Natural killer cell (primary cell): ENCODE data around the gene CREB5. TPM values are rescaled to one million over a fixed set of nuclear protein-coding genes. Genes with fewer than 3 reads are reported as not detected.

Experiments used
- ATAC-seq, 3 donors: fragments of 150-1000 bp in 2 of 3; fragments of 200-7000 bp in 1 of 3; cut with Tn5 transposase; 1 replicate in 1 of 3; 2 replicates in 2 of 3; pipeline ENCODE4 v1.10.0; 2021; ENCODE audit warnings: mild to moderate bottlenecking in 2 of 3, moderate library complexity in 2 of 3
- DNase-seq, 2 donors: peaks; one replicate each; pipeline versions ENCODE4 v3.0.0 to v3.0.0-alpha.2; 2013 to 2021; ENCODE audit warnings: mixed read lengths in 1 of 2
- H3K27ac ChIP-seq: one replicate; pipeline ENCODE4 v1.5.1; 2013; ENCODE audit warnings: mild to moderate bottlenecking, low read length
- H3K27me3 ChIP-seq: one replicate; pipeline ENCODE4 v1.6.1; 2013; ENCODE audit warnings: low read length; ENCODE audit not compliant: control insufficient read depth, insufficient read depth
- H3K36me3 ChIP-seq: one replicate; pipeline ENCODE4 v1.6.1; 2013; ENCODE audit warnings: low read length; ENCODE audit not compliant: control insufficient read depth, insufficient read depth
- H3K4me1 ChIP-seq: one replicate; pipeline ENCODE4 v1.6.1; 2013; ENCODE audit warnings: low read length; ENCODE audit not compliant: control insufficient read depth, insufficient read depth
- H3K4me3 ChIP-seq: one replicate; pipeline ENCODE4 v1.5.1; 2013; ENCODE audit warnings: low read length
- H3K9me3 ChIP-seq: one replicate; pipeline ENCODE4 v1.6.1; 2013; ENCODE audit warnings: low read length; ENCODE audit not compliant: control insufficient read depth, insufficient read depth
- H3K27ac Mint-ChIP-seq, 2 donors: one replicate each; pipeline ENCODE4 v1.8.0; 2022; ENCODE audit warnings: mild to moderate bottlenecking in 2 of 2, mixed read lengths in 2 of 2, moderate library complexity in 1 of 2
- H3K27me3 Mint-ChIP-seq, 2 donors: one replicate each; pipeline ENCODE4 v1.8.0; 2022; ENCODE audit warnings: low read depth in 2 of 2, mixed read lengths in 2 of 2
- H3K36me3 Mint-ChIP-seq: one replicate; pipeline ENCODE4 v1.8.0; 2022; ENCODE audit warnings: mixed read lengths
- H3K4me1 Mint-ChIP-seq, 2 donors: one replicate each; pipeline ENCODE4 v1.8.0; 2022; ENCODE audit warnings: mixed read lengths in 2 of 2
- H3K4me3 Mint-ChIP-seq: one replicate; pipeline ENCODE4 v1.8.0; 2022; ENCODE audit warnings: mild to moderate bottlenecking, moderate library complexity, mixed read lengths
- H3K9me3 Mint-ChIP-seq, 2 donors: one replicate each; pipeline ENCODE4 v1.8.0; 2022; ENCODE audit warnings: mixed read lengths in 2 of 2
- WGBS: methylation state at CpG from one replicate; pipeline ENCODE4 v1.1.7; 2013; ENCODE audit warnings: missing lambda C conversion rate; ENCODE audit not compliant: insufficient coverage; 5-methylcytosine and 5-hydroxymethylcytosine counted together
- intact Hi-C: fragments of 100-400 bp; cut with micrococcal nuclease; formaldehyde crosslinking; loops from one replicate; pipeline ENCODE4 v1.14.2; 2022
- total RNA-seq, 4 donors: library from RNA; stranded (reverse); fragments of 120-200 nt in 1 of 4; gene quantifications; one replicate each; pipeline versions ENCODE4 v1.2.3 to v1.2.4, GENCODE V29; 2013 to 2022
- TF ChIP-seq, protein P1 (sequence below): fragments of 200-600 bp; IDR thresholded peaks from one replicate; pipeline ENCODE4 v1.8.0; 2022; ENCODE audit warnings: antibody characterized with exemption

Gene CREB5
- total RNA-seq, 3 donors from 2014 or later (not counting 1 experiment from before 2014, with no cell fraction given) = 0.52 to 7.0 (median 0.89) TPM

DNA sequence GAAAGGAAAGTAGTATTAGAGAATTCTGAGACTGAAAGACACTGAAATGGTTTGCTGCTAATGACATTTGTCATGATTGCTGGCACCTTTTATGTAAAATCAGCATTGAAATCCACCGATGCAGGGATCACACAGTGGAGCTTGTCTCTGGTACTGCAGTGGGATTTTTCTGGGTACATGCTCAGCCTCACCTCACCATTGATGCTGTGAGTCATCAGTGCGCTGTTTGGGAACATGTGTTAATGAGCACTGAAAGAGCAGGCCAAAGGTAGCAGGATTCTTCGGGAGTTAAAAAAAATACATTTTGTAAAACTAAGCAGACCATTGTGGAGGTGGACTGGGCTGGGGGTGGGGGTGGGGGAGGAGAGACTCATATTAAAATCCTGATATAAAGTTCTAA lies 174.9 kb downstream of the CREB5 start:
- no peaks in the 10 kb centered on the region for H3K27me3 ChIP-seq
- no peaks in the 10 kb centered on the region for H3K36me3 ChIP-seq
- ATAC-seq (no peak), DNase-seq (no peak)
- no peaks in the 10 kb centered on the region for H3K9me3 ChIP-seq
- Mint-ChIP-seq H3K4me1 (peaks cover 6 to 8% of the 10 kb centered on the region in 2 donors), H3K36me3 (no peaks in the 10 kb centered on the region), H3K9me3 (no peaks in the 10 kb centered on the region), H3K27ac (no peak overlapping the region), H3K4me3 (no peak overlapping the region), H3K27me3 (peaks cover 5 to 12% of the 10 kb centered on the region in 2 donors)
- H3K4me3 ChIP-seq = no peak overlapping the region
- WGBS = 76% methylated on average over 3 of the region's 3 CpGs
- no peaks in the 10 kb centered on the region for H3K4me1 ChIP-seq
- no peak overlapping the region for H3K27ac ChIP-seq
- TF ChIP-seq, protein P1, sequence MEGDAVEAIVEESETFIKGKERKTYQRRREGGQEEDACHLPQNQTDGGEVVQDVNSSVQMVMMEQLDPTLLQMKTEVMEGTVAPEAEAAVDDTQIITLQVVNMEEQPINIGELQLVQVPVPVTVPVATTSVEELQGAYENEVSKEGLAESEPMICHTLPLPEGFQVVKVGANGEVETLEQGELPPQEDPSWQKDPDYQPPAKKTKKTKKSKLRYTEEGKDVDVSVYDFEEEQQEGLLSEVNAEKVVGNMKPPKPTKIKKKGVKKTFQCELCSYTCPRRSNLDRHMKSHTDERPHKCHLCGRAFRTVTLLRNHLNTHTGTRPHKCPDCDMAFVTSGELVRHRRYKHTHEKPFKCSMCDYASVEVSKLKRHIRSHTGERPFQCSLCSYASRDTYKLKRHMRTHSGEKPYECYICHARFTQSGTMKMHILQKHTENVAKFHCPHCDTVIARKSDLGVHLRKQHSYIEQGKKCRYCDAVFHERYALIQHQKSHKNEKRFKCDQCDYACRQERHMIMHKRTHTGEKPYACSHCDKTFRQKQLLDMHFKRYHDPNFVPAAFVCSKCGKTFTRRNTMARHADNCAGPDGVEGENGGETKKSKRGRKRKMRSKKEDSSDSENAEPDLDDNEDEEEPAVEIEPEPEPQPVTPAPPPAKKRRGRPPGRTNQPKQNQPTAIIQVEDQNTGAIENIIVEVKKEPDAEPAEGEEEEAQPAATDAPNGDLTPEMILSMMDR = no peak
- intact Hi-C loops = no loop called here

DNA sequence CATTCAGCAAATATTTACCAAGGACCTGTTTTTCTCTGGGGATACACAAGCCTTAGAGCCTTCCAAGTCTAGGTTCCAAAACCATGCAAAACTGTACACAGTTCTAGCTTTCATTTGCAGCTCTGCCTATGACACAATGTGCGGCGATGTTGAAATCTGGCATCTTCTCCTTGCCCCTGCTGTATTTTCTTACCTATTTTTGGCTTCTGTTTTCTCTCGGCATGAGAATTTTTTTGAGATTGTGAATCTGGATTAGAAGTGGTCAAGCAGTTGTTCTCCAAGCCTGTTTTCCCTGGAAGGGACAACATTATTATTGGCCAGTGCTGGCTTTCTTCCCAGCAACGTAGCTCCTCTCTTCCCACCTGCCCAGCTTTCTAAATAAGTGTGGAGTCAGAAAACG lies 176.3 kb downstream of the CREB5 start:
- H3K9me3 ChIP-seq = no peaks in the 10 kb centered on the region
- Mint-ChIP-seq H3K4me3 (no peak overlapping the region), H3K27me3 (peaks cover 0 to 3% of the 10 kb centered on the region in 2 donors), H3K4me1 (peaks cover 6 to 8% of the 10 kb centered on the region in 2 donors), H3K9me3 (no peaks in the 10 kb centered on the region), H3K36me3 (no peaks in the 10 kb centered on the region), H3K27ac (no peak overlapping the region)
- DNase-seq = no peak
- H3K4me3 ChIP-seq = no peak overlapping the region
- no peaks in the 10 kb centered on the region for H3K4me1 ChIP-seq
- WGBS = 85% methylated on average over 5 of the region's 5 CpGs
- intact Hi-C loops = no loop called here
- TF ChIP-seq, protein P1 = no peak
- H3K27ac ChIP-seq = no peak overlapping the region
- ATAC-seq = no peak
- no peaks in the 10 kb centered on the region for H3K36me3 ChIP-seq
- H3K27me3 ChIP-seq = no peaks in the 10 kb centered on the region

DNA sequence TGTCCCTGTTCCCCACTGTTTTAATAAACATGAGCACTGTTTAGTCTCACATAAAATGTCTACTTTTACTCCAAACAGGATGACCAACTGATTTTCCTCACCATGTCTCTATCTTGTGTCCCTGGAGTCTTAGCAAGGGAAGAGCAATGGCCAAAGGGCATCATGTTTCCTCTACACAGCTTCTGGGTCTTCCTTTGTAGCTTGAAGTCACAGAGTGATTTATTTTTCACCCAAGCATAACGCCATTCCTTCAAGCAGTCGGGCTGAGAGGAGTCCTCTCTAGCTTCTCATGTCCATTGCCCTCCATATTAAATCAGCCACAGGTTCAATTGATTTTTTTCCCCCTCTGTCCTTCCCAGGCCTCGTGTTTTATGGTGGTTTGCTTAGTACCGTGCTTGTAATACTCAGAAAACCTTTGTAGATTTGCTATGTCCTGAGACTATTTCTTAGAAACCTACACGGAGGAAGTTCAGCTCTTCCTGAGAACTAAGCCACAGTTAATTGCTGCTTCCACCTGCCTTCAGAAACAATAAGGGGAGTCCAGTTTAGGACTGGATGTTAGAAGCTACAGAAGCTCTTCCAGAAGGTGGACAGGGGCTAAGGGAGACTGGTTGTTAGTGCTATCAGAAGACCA lies 178.8 kb downstream of the CREB5 start:
- no peak overlapping the region for H3K4me3 ChIP-seq
- H3K27ac ChIP-seq = no peak overlapping the region
- DNase-seq (no peak), ATAC-seq (no peak)
- H3K27me3 ChIP-seq = no peaks in the 10 kb centered on the region
- H3K36me3 Mint-ChIP-seq = no peaks in the 10 kb centered on the region
- TF ChIP-seq, protein P1 = no peak
- no peaks in the 10 kb centered on the region for H3K9me3 Mint-ChIP-seq
- peaks cover 6 to 8% of the 10 kb centered on the region in 2 donors for H3K4me1 Mint-ChIP-seq
- 23% methylated on average over 4 of the region's 5 CpGs for WGBS
- H3K4me1 ChIP-seq = no peaks in the 10 kb centered on the region
- H3K4me3 Mint-ChIP-seq = no peak overlapping the region
- H3K27ac Mint-ChIP-seq = no peak overlapping the region
- no peaks in the 10 kb centered on the region for H3K36me3 ChIP-seq
- H3K9me3 ChIP-seq = no peaks in the 10 kb centered on the region
- no peaks in the 10 kb centered on the region for H3K27me3 Mint-ChIP-seq
- intact Hi-C loops = no loop called here
